ENCODE measurements around the gene KRT33B. TPM values are rescaled to one million over a fixed set of nuclear protein-coding genes. Genes with fewer than 3 reads are reported as not detected.

The KRT33B gene
- total and polyA plus RNA-seq, 2 experiments from 2014 or later, result 0.35 TPM; not detected in 1

DNA sequence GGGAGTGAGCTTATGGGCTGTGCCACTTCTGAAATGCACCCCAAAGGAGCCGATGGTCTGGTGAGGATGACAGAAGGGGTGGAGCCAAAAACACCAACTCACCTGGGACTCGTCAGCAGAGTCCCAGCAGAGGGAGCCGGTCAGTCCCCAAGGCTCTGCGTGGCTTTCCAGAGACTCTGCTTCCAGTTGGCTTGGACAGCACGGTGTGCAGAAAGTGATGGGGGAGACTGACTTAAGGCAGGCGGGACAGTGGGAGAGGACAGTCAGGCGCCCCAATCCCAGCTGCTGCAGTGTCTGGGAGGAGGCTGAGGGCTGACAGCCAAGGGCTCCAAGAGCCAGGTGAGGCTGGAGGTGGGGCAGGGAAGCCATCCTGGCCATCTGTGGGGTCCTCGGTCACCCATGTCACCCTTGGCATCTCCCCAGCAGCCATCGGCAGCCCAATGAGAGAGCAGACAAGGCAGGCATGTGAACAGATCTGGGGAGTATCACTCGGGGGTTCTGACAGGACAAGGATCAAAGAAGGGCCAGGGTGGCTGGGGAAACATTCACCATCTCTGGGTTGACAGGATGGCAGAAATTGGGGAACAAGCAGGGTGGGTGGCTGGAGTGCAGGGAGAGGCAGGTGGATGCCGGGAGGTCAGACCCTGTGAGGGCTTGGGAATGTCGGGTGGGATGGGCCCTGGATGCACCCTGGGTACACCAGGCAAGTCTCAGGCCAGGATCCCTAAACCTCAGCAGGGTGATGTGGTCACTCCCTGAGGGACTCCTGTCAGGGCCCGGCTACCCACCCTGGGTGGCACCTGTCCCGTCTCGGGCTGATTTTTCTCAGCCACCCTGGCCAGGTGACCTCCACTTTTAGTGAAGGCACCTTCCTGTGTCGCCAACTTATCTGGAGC is 45.2 kb downstream of the KRT33B start:
- Histone ChIP-seq H4K20me1 (ENCODE audit: insufficient read depth, poor library complexity, severe bottlenecking) (no peaks in the 10 kb centered on the region), H3K9me2 (replicated peaks; ENCODE audit: insufficient read depth) (no peaks in the 10 kb centered on the region), H3K79me2 (no peaks in the 10 kb centered on the region), H3K4me1 (ENCODE audit: insufficient read depth) (no peaks in the 10 kb centered on the region), H3K27me3 (no peaks in the 10 kb centered on the region), H3K36me3 (replicated peaks; ENCODE audit: insufficient read depth, low read depth) (no peaks in the 10 kb centered on the region), H2AFZ (no peak overlapping the region), H3K4me2 (no peak overlapping the region), H3K27ac (no peak overlapping the region), H3K4me3 (no peak overlapping the region), H3K9me3 (ENCODE audit: low read depth) (peaks cover 5% of the 10 kb centered on the region)
- peak; percentile 76 for DNase-seq (ENCODE audit: low spot score)
- TF ChIP-seq, protein P1, sequence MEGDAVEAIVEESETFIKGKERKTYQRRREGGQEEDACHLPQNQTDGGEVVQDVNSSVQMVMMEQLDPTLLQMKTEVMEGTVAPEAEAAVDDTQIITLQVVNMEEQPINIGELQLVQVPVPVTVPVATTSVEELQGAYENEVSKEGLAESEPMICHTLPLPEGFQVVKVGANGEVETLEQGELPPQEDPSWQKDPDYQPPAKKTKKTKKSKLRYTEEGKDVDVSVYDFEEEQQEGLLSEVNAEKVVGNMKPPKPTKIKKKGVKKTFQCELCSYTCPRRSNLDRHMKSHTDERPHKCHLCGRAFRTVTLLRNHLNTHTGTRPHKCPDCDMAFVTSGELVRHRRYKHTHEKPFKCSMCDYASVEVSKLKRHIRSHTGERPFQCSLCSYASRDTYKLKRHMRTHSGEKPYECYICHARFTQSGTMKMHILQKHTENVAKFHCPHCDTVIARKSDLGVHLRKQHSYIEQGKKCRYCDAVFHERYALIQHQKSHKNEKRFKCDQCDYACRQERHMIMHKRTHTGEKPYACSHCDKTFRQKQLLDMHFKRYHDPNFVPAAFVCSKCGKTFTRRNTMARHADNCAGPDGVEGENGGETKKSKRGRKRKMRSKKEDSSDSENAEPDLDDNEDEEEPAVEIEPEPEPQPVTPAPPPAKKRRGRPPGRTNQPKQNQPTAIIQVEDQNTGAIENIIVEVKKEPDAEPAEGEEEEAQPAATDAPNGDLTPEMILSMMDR (IDR thresholded peaks at IDR 0.05; ENCODE audit: poor library complexity), result peak; percentile 37
- no peak for TF ChIP-seq EZH2 (IDR thresholded peaks at IDR 0.05; ENCODE audit: borderline replicate concordance)
- TF ChIP-seq EZH2phosphoT487 (IDR thresholded peaks at IDR 0.05; ENCODE audit: low read depth, severe bottlenecking, unreplicated experiment), result no peak
- WGBS (ENCODE audit: low lambda C conversion rate, missing lambda C conversion rate), result 74% methylated on average over 16 of the region's 16 CpGs

DNA sequence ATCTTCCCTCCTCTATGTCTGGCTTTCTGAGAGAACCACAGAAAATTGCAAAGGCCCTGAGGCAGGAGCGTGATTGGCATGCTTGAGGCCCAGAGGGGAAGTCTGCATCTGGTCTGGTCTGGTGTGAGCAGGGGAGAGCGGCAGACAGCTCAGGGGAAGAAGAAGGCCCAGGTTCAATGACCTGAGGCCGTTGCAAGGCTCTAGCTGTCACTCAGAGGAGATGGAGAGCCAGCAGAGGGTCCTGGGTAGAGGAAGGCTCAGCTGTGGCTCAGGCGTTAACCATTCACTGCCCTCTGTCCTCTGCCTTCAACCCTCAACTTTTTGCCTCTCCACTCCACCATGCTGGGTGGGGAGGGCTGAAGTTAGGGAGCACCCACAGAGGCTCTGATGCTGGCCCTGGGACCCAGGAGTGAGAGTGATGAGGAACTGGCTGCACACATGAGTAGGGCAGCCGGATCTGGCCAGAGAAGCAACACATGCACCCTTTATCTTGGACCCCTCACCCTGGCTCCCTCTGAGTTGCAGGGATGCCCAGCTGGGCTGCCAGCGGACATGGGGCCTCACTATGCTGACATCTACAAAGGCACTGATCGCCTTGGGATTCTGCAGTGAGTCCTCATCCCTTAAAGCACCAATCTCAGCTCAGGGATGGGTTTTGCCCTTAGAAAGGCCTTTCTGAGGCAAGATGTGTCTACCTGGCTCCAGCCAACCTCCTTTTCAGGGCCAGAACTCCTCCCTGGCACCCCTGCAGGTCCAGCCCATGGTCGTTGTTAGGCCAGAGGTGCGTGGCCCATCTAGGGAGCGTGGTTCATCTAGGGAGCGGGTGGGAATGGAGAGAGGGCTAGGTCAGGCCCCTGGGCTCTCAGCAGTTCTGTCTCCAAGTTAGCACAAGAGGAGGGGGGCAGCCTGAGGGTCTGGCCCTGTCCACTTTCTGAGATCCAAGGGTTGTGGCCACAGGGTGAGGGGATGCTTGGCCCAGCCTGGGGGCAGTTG is 46.4 kb downstream of the KRT33B start:
- Histone ChIP-seq H3K9me3 (ENCODE audit: low read depth) (peaks cover 5% of the 10 kb centered on the region), H3K27me3 (no peaks in the 10 kb centered on the region), H3K9me2 (replicated peaks; ENCODE audit: insufficient read depth) (no peaks in the 10 kb centered on the region), H3K4me2 (no peak overlapping the region), H3K4me1 (ENCODE audit: insufficient read depth) (no peaks in the 10 kb centered on the region), H3K79me2 (no peaks in the 10 kb centered on the region), H3K4me3 (no peak overlapping the region), H4K20me1 (ENCODE audit: insufficient read depth, poor library complexity, severe bottlenecking) (no peaks in the 10 kb centered on the region), H3K27ac (no peak overlapping the region), H3K36me3 (replicated peaks; ENCODE audit: insufficient read depth, low read depth) (no peaks in the 10 kb centered on the region), H2AFZ (no peak overlapping the region)
- 94% methylated on average over 11 of the region's 11 CpGs for WGBS (ENCODE audit: low lambda C conversion rate, missing lambda C conversion rate)
- no peak for DNase-seq (ENCODE audit: low spot score)
- TF ChIP-seq EZH2phosphoT487 (IDR thresholded peaks at IDR 0.05; ENCODE audit: low read depth, severe bottlenecking, unreplicated experiment), result no peak
- TF ChIP-seq, protein P1 (IDR thresholded peaks at IDR 0.05; ENCODE audit: poor library complexity), result no peak
- TF ChIP-seq EZH2 (IDR thresholded peaks at IDR 0.05; ENCODE audit: borderline replicate concordance), result no peak

DNA sequence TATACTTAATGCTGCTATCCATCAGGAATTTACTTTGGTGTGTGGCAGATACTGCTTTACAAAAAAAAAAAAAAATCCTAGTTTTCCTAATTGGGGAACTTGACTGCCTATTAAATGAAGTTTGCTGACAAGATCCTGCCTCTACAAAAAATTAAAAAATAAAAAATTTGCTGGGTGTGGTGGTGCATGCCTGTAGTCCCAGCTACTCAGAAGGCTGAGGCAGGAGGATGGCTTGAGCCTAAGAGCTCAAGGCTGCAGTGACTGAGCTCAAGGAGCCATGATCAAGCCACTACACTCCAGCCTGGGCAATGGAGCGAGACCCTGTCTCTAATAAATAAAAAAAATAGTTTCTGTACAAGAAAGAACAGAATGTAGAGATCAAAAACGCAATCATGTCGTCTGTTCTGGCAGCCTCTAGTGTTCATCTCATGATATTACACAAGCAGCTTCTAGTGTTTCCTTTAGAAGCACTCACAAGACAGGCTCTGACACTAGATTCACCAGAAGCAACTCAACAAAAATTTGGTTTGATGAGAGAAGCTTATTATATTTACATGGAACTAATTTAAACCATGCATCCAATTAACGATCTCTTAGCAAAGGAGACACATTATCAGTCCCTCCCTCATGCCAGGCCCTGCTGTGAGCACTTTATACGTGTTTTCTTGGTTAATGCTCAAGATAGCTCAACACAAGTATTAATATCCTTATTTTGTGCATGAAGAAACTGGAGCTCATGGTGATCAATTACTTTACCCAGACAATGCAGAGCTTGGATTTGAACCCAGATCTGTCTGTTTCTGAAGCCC is 47.3 kb downstream of the KRT33B start:
- DNase-seq (ENCODE audit: low spot score), result peak; percentile 68
- 42% methylated on average over 5 of the region's 5 CpGs for WGBS (ENCODE audit: low lambda C conversion rate, missing lambda C conversion rate)
- H4K20me1 ChIP-seq (ENCODE audit: insufficient read depth, poor library complexity, severe bottlenecking), result no peaks in the 10 kb centered on the region
- H3K79me2 ChIP-seq, result no peaks in the 10 kb centered on the region
- H3K27me3 ChIP-seq, result no peaks in the 10 kb centered on the region
- peaks cover 5% of the 10 kb centered on the region for H3K9me3 ChIP-seq (ENCODE audit: low read depth)
- H3K4me3 ChIP-seq, result no peak overlapping the region
- no peak overlapping the region for H2AFZ ChIP-seq
- no peak overlapping the region for H3K4me2 ChIP-seq
- H3K9me2 ChIP-seq (replicated peaks; ENCODE audit: insufficient read depth), result no peaks in the 10 kb centered on the region
- H3K36me3 ChIP-seq (replicated peaks; ENCODE audit: insufficient read depth, low read depth), result no peaks in the 10 kb centered on the region
- TF ChIP-seq EZH2 (IDR thresholded peaks at IDR 0.05; ENCODE audit: borderline replicate concordance) (no peak), EZH2phosphoT487 (IDR thresholded peaks at IDR 0.05; ENCODE audit: low read depth, severe bottlenecking, unreplicated experiment) (no peak)
- TF ChIP-seq, protein P1 (IDR thresholded peaks at IDR 0.05; ENCODE audit: poor library complexity), result peak; percentile 77
- H3K27ac ChIP-seq, result no peak overlapping the region
- H3K4me1 ChIP-seq (ENCODE audit: insufficient read depth), result no peaks in the 10 kb centered on the region

Measured in hepatocyte (in vitro differentiated cells).